ENCODE results near the gene CXXC1. TPM values are rescaled to one million over a fixed set of nuclear protein-coding genes. Genes with fewer than 3 reads are reported as not detected.

CXXC1 gene
- total RNA-seq, 1 donor from 2014 or later = 32.6 TPM

GRCh38 chr18:50320719-50321118, 33.2 kb upstream of the CXXC1 start:
- peaks cover 2% of the 10 kb centered on the region for H3K27me3 ChIP-seq (ENCODE audit: control insufficient read depth, insufficient read depth, low read length)
- H3K36me3 ChIP-seq (ENCODE audit: control insufficient read depth, insufficient read depth, low read length) = no peaks in the 10 kb centered on the region
- FAIRE-seq (no peak), DNase-seq (ENCODE audit: low read depth) (no peak)
- no peak overlapping the region for H3K4me3 ChIP-seq (ENCODE audit: low read depth, low read length)
- TF ChIP-seq CTCF (IDR thresholded peaks at IDR 0.05; ENCODE audit: insufficient read depth, low read length, severe bottlenecking) = no peak

DNA sequence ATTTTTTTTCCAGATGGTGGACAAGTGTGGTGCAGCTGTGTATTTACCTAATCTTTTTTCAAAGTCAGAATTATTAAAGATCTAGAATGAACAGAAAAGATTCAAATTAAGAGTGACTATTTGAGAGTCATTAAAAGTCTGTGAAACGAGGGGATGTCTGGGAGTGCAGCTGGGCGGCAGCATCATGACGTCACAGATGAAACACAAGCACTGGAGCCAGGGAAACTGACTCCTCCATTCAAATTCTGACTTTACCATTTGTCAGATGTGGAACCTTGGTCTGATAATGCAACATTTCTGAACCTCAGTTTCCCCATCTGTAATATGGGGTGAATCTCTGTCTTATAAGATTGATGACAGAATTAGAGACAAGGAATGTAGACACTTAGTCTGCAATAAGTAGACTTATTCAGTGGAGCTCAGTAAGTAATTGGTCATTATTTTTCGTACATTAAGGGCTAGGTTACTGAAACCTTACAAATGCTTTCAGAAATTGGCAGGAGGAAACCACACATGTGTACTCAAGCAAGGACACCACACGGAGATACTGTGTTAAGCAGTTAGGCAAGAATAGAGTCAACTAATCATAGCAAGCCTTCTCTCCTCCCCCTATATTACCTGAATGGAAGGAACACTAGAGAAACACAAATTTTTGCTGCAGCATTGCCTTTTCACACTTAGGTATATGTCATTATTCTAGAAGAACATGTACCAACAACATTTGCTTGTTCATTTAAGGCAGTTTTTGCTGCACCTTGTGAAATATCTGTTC, 27.8 kb upstream of the CXXC1 start:
- Histone ChIP-seq H3K27me3 (ENCODE audit: control insufficient read depth, insufficient read depth, low read length) (peaks cover 2% of the 10 kb centered on the region), H3K4me3 (ENCODE audit: low read depth, low read length) (no peak overlapping the region), H3K36me3 (ENCODE audit: control insufficient read depth, insufficient read depth, low read length) (no peaks in the 10 kb centered on the region)
- FAIRE-seq (no peak), DNase-seq (ENCODE audit: low read depth) (no peak)
- no peak for TF ChIP-seq CTCF (IDR thresholded peaks at IDR 0.05; ENCODE audit: insufficient read depth, low read length, severe bottlenecking)

DNA sequence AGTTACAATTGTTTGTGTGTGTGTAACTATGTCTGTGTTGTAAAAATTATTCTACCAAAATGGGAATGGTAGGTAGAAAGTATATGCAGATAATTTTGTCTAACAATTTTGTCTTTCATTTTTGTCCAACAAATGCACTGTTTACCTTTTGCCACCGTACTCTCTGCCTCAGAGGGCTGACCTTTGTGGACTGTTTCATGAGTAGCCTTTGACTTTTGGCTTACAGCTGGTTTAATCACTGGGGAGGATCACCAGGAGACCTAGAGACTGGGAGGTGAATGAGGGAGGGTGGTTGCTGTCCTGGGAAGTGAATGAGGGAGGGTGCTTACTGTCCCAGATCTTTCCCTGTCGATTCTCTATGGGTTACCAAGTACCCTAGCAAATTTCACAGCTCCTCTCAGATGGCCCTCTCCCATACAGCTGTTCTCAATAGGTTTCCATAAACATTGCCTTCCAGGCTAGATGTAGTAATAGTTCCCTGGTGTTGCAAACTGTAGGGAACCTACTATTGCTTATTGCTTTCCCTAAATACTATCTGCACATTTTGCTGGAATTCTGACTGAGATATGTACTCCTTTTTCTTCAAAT, 26.5 kb upstream of the CXXC1 start:
- Histone ChIP-seq H3K4me3 (ENCODE audit: low read depth, low read length) (no peak overlapping the region), H3K36me3 (ENCODE audit: control insufficient read depth, insufficient read depth, low read length) (no peaks in the 10 kb centered on the region), H3K27me3 (ENCODE audit: control insufficient read depth, insufficient read depth, low read length) (no peaks in the 10 kb centered on the region)
- no peak for TF ChIP-seq CTCF (IDR thresholded peaks at IDR 0.05; ENCODE audit: insufficient read depth, low read length, severe bottlenecking)
- FAIRE-seq (no peak), DNase-seq (ENCODE audit: low read depth) (no peak)

DNA sequence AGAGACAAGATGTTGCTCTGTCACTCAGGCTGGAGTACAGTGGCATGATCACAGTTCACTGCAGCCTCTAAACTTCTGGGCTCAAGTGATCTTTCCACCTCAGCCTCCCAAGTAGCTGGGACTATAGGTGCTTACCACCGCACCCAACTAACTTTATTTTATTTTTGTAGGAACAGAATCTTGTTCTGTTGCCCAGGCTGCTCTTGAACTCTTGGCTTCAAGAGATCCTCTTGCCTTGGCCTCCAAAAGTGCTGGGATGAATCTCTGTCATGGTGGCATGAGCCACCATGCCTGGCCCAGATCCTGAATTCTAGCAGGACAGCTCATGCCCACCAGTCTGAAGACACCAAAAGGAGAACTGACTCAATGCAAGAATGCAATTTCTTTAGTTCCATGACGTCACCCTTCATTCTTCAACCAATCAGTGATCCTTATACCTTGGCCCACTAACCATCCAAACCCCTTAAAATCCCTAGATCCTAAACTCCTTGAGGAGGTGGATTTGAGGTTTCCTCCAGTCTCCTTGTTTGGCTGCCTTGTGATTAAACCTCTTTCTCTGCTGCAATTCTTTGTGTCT, 25.6 kb upstream of the CXXC1 start:
- Histone ChIP-seq H3K36me3 (ENCODE audit: control insufficient read depth, insufficient read depth, low read length) (no peaks in the 10 kb centered on the region), H3K4me3 (ENCODE audit: low read depth, low read length) (no peak overlapping the region), H3K27me3 (ENCODE audit: control insufficient read depth, insufficient read depth, low read length) (no peaks in the 10 kb centered on the region)
- DNase-seq (ENCODE audit: low read depth) = no peak
- no peak for TF ChIP-seq CTCF (IDR thresholded peaks at IDR 0.05; ENCODE audit: insufficient read depth, low read length, severe bottlenecking)
- FAIRE-seq = no peak

DNA sequence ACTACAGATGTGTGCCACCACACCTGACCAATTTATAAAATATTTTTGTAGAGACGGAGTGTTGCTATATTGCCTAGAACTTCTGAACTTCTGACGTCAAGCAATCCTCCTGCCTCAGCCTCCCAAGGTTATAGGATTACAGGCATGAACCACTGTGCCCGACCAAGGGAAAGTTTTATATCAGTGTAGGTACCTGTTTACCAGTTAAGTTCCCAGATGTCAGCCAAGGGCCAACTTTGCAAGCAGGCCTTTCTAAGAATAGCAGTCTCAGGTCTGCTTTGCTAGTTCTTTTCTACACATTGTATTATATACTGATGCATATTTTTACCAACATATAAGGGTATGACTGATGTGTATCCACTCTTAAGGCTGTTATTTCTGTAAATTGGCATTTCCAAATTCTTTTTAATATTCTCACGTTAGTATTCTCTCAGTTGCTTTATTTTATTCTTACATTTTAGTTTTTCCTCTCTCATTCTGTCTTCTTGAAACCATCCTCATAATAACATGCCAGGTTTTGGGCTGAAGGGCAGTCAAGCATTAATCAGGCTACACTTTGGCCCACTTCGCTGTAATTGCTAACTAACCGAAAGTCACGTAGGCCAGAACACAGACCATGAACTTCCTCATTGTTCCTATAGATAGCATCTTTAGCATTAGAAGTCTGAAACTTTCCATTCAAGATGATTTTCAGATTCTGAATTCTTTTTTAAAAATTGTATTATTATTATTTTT, 25.0 kb upstream of the CXXC1 start:
- H3K27me3 ChIP-seq (ENCODE audit: control insufficient read depth, insufficient read depth, low read length) = no peaks in the 10 kb centered on the region
- FAIRE-seq = no peak

More for the DNA sequence above, 25.0 kb upstream of the CXXC1 start:
- Histone ChIP-seq H3K36me3 (ENCODE audit: control insufficient read depth, insufficient read depth, low read length) (no peaks in the 10 kb centered on the region), H3K4me3 (ENCODE audit: low read depth, low read length) (no peak overlapping the region)
- TF ChIP-seq CTCF (IDR thresholded peaks at IDR 0.05; ENCODE audit: insufficient read depth, low read length, severe bottlenecking) = no peak
- DNase-seq (ENCODE audit: low read depth) = no peak
